A673 (cell line): Measurements from ENCODE around the gene EIPR1.

Experiments used
- EZH2 ChIP-seq: fragments of 200-600 bp; sonication (generic); IDR thresholded peaks from 2 replicates; pipeline ENCODE4 v1.6.1; 2017; ENCODE audit warnings: borderline replicate concordance, low read depth, mild to moderate bottlenecking, mixed read lengths, antibody characterized with exemption, low read length; ENCODE audit not compliant: poor library complexity, severe bottlenecking
- TF ChIP-seq, protein P1 (sequence below): fragments of 300-800, 200-600 bp; sonication (generic); conservative IDR thresholded peaks from 2 replicates; pipeline ENCODE4 v1.5.1; 2017; ENCODE audit warnings: low read depth, mild to moderate bottlenecking, antibody characterized with exemption, low read length, moderate library complexity, mixed read lengths

DNA sequence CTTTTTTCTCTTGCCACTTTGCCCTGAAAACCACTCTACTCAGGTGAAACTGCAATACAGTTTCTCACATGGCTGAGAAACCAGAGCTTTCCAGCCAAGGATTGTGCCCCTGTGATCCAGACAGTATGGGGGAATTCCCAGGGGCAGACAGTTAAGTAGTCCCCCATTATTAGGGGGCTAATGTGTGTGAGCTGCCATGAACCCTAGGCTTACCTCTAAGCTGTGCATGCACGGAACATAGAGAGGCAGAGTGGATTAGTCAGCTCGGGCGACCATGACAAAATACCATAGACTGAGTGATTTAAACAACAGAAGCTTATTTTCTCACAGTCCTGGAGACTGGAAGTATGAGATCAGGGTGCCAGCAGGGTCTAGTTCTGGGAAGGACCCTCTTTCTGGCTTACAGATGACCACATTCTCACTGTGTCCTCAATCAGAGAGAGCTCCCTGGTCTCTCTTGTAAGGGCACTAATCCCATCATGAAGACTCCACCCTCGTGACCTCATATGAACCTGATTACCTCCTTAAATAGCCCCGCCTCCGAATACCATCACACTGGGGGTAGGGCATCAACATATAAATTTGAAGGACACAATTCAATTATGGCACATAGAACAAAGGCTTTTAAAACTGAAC is 215.1 kb downstream of the EIPR1 start:
- TF ChIP-seq, protein P1, sequence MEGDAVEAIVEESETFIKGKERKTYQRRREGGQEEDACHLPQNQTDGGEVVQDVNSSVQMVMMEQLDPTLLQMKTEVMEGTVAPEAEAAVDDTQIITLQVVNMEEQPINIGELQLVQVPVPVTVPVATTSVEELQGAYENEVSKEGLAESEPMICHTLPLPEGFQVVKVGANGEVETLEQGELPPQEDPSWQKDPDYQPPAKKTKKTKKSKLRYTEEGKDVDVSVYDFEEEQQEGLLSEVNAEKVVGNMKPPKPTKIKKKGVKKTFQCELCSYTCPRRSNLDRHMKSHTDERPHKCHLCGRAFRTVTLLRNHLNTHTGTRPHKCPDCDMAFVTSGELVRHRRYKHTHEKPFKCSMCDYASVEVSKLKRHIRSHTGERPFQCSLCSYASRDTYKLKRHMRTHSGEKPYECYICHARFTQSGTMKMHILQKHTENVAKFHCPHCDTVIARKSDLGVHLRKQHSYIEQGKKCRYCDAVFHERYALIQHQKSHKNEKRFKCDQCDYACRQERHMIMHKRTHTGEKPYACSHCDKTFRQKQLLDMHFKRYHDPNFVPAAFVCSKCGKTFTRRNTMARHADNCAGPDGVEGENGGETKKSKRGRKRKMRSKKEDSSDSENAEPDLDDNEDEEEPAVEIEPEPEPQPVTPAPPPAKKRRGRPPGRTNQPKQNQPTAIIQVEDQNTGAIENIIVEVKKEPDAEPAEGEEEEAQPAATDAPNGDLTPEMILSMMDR: no peak
- TF ChIP-seq EZH2: no peak
